Measurements from ENCODE around the gene FAM174A. TPM values are rescaled to one million over a fixed set of nuclear protein-coding genes. Genes with fewer than 3 reads are reported as not detected.

FAM174A gene
- total RNA-seq, 2 experiments from 2014 or later, result 5.4 to 6.2 TPM

GRCh38 chr5:100575815-100576214, 40.6 kb downstream of the FAM174A start:
- Histone ChIP-seq H3K9me3 (ENCODE audit: control insufficient read depth in 1 of 2, insufficient read depth in 1 of 2, low read length in 2 of 2) (no peaks in the 10 kb centered on the region), H3K4me1 (ENCODE audit: insufficient read depth, low read length) (no peaks in the 10 kb centered on the region), H3K27ac (ENCODE audit: low read depth in 1 of 2, low read length in 2 of 2) (no peak overlapping the region), H3K4me3 (ENCODE audit: low read length) (no peak overlapping the region), H3K27me3 (ENCODE audit: control insufficient read depth in 1 of 2, insufficient read depth in 2 of 2, low read length in 2 of 2) (no peaks in the 10 kb centered on the region), H3K36me3 (ENCODE audit: insufficient read depth, low read length) (no peaks in the 10 kb centered on the region)
- no peaks in the 10 kb centered on the region for H3K27me3 Mint-ChIP-seq
- no peak for ATAC-seq (ENCODE audit: poor library complexity)
- DNase-seq, result no peak
- intact Hi-C loops (cut with DNase I, micrococcal nuclease), result no loop called here
- peaks cover 21% of the 10 kb centered on the region for H3K36me3 Mint-ChIP-seq (ENCODE audit: low read depth)
- ChIA-PET POLR2A (no interaction called here), CTCF (interaction anchor here (1.7 kb wide), 1 partner anchor 14 kb away, joined by 3 read pairs; no protein-coding TSS in a partner anchor)
- H3K4me1 Mint-ChIP-seq (ENCODE audit: low read depth), result no peaks in the 10 kb centered on the region
- H3K4me3 Mint-ChIP-seq, result no peak overlapping the region
- TF ChIP-seq CTCF (IDR thresholded peaks at IDR 0.05), result no peak
- no peak overlapping the region for H3K27ac Mint-ChIP-seq
- no peaks in the 10 kb centered on the region for H3K9me3 Mint-ChIP-seq

DNA sequence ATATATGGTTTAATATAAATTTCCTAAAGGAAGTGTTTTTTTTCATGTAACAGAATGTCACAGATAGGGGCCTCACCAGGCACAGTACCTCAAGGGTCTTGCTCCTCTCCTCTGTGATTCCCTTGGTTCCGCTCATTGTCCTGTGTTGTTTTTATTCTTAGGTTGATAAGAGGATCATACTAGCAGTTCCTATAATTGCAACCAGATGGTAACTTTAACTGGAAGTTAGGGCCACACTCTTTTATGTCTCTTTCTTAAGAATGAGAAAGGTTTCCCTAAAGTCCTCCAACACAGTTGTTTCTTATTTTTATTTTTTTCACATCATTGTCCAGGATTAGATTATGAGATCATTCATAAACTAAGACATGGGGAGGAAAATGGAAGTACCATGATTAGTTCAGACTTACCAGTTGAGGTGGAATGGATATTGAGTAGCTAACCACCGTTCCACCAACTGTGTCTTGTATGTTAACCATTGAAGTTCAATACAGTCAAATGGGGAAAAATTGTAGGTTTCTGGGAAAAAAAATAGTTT, 41.1 kb downstream of the FAM174A start:
- no peaks in the 10 kb centered on the region for H3K27me3 Mint-ChIP-seq
- ChIA-PET CTCF (interaction anchor here (1.7 kb wide), 1 partner anchor 14 kb away, joined by 3 read pairs; no protein-coding TSS in a partner anchor), POLR2A (no interaction called here)
- Histone ChIP-seq H3K27me3 (ENCODE audit: control insufficient read depth in 1 of 2, insufficient read depth in 2 of 2, low read length in 2 of 2) (no peaks in the 10 kb centered on the region), H3K9me3 (ENCODE audit: control insufficient read depth in 1 of 2, insufficient read depth in 1 of 2, low read length in 2 of 2) (no peaks in the 10 kb centered on the region), H3K27ac (ENCODE audit: low read depth in 1 of 2, low read length in 2 of 2) (no peak overlapping the region), H3K4me3 (ENCODE audit: low read length) (no peak overlapping the region), H3K36me3 (ENCODE audit: insufficient read depth, low read length) (no peaks in the 10 kb centered on the region), H3K4me1 (ENCODE audit: insufficient read depth, low read length) (no peaks in the 10 kb centered on the region)
- intact Hi-C loops (cut with DNase I, micrococcal nuclease), result no loop called here
- H3K36me3 Mint-ChIP-seq (ENCODE audit: low read depth), result peaks cover 21% of the 10 kb centered on the region
- TF ChIP-seq CTCF (IDR thresholded peaks at IDR 0.05), result no peak
- no peaks in the 10 kb centered on the region for H3K4me1 Mint-ChIP-seq (ENCODE audit: low read depth)
- H3K4me3 Mint-ChIP-seq, result no peak overlapping the region
- DNase-seq (no peak), ATAC-seq (ENCODE audit: poor library complexity) (no peak)
- H3K27ac Mint-ChIP-seq, result no peak overlapping the region
- H3K9me3 Mint-ChIP-seq, result no peaks in the 10 kb centered on the region

DNA sequence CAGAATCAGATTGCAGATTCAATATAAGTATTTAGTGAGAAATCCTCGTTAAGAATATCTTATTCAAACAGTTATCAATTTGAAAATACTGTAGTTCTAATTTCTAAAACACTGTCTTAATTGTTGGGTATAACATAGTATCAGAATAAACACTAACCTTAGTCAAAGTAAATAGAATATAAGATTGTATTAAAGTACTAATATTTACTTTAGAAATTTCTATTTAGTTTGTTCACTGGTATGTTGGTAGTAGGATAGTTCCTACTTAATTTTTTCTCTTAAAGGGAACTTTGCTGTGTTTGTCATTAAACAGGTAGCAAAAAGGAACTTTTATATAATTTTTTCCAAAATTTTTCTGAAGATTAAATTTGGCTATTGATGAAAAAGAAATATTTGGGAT, 42.3 kb downstream of the FAM174A start:
- ATAC-seq (ENCODE audit: poor library complexity) (no peak), DNase-seq (no peak)
- no peaks in the 10 kb centered on the region for H3K4me1 Mint-ChIP-seq (ENCODE audit: low read depth)
- Histone ChIP-seq H3K9me3 (ENCODE audit: control insufficient read depth in 1 of 2, insufficient read depth in 1 of 2, low read length in 2 of 2) (no peaks in the 10 kb centered on the region), H3K4me3 (ENCODE audit: low read length) (no peak overlapping the region), H3K4me1 (ENCODE audit: insufficient read depth, low read length) (no peaks in the 10 kb centered on the region), H3K27me3 (ENCODE audit: control insufficient read depth in 1 of 2, insufficient read depth in 2 of 2, low read length in 2 of 2) (no peaks in the 10 kb centered on the region), H3K27ac (ENCODE audit: low read depth in 1 of 2, low read length in 2 of 2) (no peak overlapping the region), H3K36me3 (ENCODE audit: insufficient read depth, low read length) (no peaks in the 10 kb centered on the region)
- POLR2A ChIA-PET, result no interaction called here
- intact Hi-C loops (cut with DNase I, micrococcal nuclease), result no loop called here
- H3K9me3 Mint-ChIP-seq, result no peaks in the 10 kb centered on the region
- H3K27me3 Mint-ChIP-seq, result no peaks in the 10 kb centered on the region
- H3K4me3 Mint-ChIP-seq, result no peak overlapping the region
- TF ChIP-seq CTCF (IDR thresholded peaks at IDR 0.05), result no peak
- no peak overlapping the region for H3K27ac Mint-ChIP-seq
- CTCF ChIA-PET, result no interaction called here
- peaks cover 21% of the 10 kb centered on the region for H3K36me3 Mint-ChIP-seq (ENCODE audit: low read depth)
